A549 (cell line): ENCODE data around the gene UNC93A. TPM values are rescaled to one million over a fixed set of nuclear protein-coding genes. Genes with fewer than 3 reads are reported as not detected.

Source experiments
- ATAC-seq, 2 experiments: fragments of 200-7000 bp in 1 of 2; fragments of >200 bp in 1 of 2; cut with Nextera tagmentation in 1 of 2; cut with Tn5 transposase in 1 of 2; 3 replicates each; pipeline versions ENCODE4 v1.8.0 to v1.9.1; 2018 to 2020; ENCODE audit warnings: mild to moderate bottlenecking in 1 of 2, moderate library complexity in 1 of 2
- CTCF ChIA-PET: fragments of 300-600 bp; sonication (Branson Sonifier 250); formaldehyde crosslinking; extraction: SDS; loops from one replicate; lab custom pipeline; 2021; ENCODE audit warnings: antibody characterized with exemption, inconsistent platforms; lab: Yijun Ruan, JAX
- POLR2A ChIA-PET: fragments of 350-600 bp; formaldehyde crosslinking; extraction: SDS; loops from one replicate; lab custom pipeline; 2021; ENCODE audit warnings: antibody characterized with exemption, inconsistent platforms; lab: Yijun Ruan, JAX
- DNase-seq, 2 experiments: peaks; one replicate each; pipeline versions ENCODE4 v3.0.0 to v3.0.0-alpha.2; 2011 to 2016; ENCODE audit warnings: low read depth in 1 of 2, low spot score in 1 of 2
- FAIRE-seq: peaks from 2 replicates; lab custom pipeline; 2011; peaks lifted over from hg19 to GRCh38; lab: Jason Lieb, UNC
- H3K27ac ChIP-seq, 2 experiments: fragments of >200 bp; sonication (Bioruptor Twin); formaldehyde crosslinking; 3 replicates each; pipeline ENCODE4 v1.5.1; 2016 to 2017
- H3K4me1 ChIP-seq: fragments of >200 bp; sonication (Bioruptor Twin); formaldehyde crosslinking; 3 replicates; pipeline ENCODE4 v1.6.1; 2016
- H3K4me2 ChIP-seq: fragments of >200 bp; sonication (Bioruptor Twin); formaldehyde crosslinking; 3 replicates; pipeline ENCODE4 v1.6.1; 2016
- H3K4me3 ChIP-seq: fragments of >200 bp; sonication (Bioruptor Twin); formaldehyde crosslinking; 3 replicates; pipeline ENCODE4 v1.5.1; 2016
- H3K9me3 ChIP-seq: fragments of >200 bp; sonication (Bioruptor Twin); formaldehyde crosslinking; 3 replicates; pipeline ENCODE4 v1.6.1; 2016
- CBX8 ChIP-seq: fragments of 200-600 bp; sonication (generic); IDR thresholded peaks from 2 replicates; pipeline ENCODE4 v1.6.1; 2016
- CEBPB ChIP-seq, 2 experiments: fragments of >200 bp in 1 of 2; sonication (Bioruptor Twin) in 1 of 2; formaldehyde crosslinking in 1 of 2; IDR thresholded peaks; 2 replicates each; pipeline ENCODE4 v1.6.1; 2012 to 2016
- EP300 ChIP-seq, 2 experiments: fragments of >200 bp; sonication (Bioruptor Twin); formaldehyde crosslinking; IDR thresholded peaks; 2 replicates in 1 of 2; 3 replicates in 1 of 2; pipeline ENCODE4 v1.6.1; 2016 to 2017
- FOSB ChIP-seq: fragments of 250-450 bp; sonication (Bioruptor Pico); IDR thresholded peaks from 2 replicates; pipeline ENCODE4 v1.5.0; 2020; ENCODE audit warnings: mild to moderate bottlenecking, moderate library complexity
- FOSL2 ChIP-seq, 2 experiments: fragments of 450-650 bp in 1 of 2; fragments of >200 bp in 1 of 2; sonication (Bioruptor Twin) in 1 of 2; formaldehyde crosslinking; IDR thresholded peaks; 2 replicates each; pipeline versions ENCODE4 v1.5.0 to v1.6.1; 2016 to 2020; ENCODE audit warnings: mild to moderate bottlenecking in 1 of 2, moderate library complexity in 1 of 2
- GATA3 ChIP-seq: IDR thresholded peaks from 2 replicates; pipeline ENCODE4 v1.6.1; 2012; ENCODE audit warnings: borderline replicate concordance
- HOXA7 ChIP-seq: fragments of 250-450 bp; sonication (Bioruptor Pico); IDR thresholded peaks from 2 replicates; pipeline ENCODE4 v1.5.0; 2020; ENCODE audit warnings: mild to moderate bottlenecking, moderate library complexity
- HOXB13 ChIP-seq: fragments of 250-450 bp; sonication (Bioruptor Pico); IDR thresholded peaks from 2 replicates; pipeline ENCODE4 v1.5.0; 2020; ENCODE audit warnings: low read depth, mild to moderate bottlenecking, moderate library complexity
- HOXB5 ChIP-seq: fragments of 250-450 bp; sonication (Bioruptor Pico); IDR thresholded peaks from 2 replicates; pipeline ENCODE4 v1.5.0; 2020; ENCODE audit warnings: mild to moderate bottlenecking, moderate library complexity
- JUN ChIP-seq, 2 experiments: fragments of >200 bp; sonication (Bioruptor Twin); formaldehyde crosslinking; IDR thresholded peaks; 2 replicates in 1 of 2; 3 replicates in 1 of 2; pipeline ENCODE4 v1.6.1; 2016 to 2017
- JUNB ChIP-seq: fragments of >200 bp; sonication (Bioruptor Twin); formaldehyde crosslinking; IDR thresholded peaks from 2 replicates; pipeline ENCODE4 v1.6.1; 2016
- KDM1A ChIP-seq: fragments of 200-600 bp; sonication (generic); IDR thresholded peaks from 2 replicates; pipeline ENCODE4 v1.6.1; 2016; ENCODE audit warnings: low read depth, mild to moderate bottlenecking
- KDM5A ChIP-seq: fragments of 200-600 bp; sonication (generic); IDR thresholded peaks from 2 replicates; pipeline ENCODE4 v1.6.1; 2016; ENCODE audit warnings: antibody characterized with exemption, mild to moderate bottlenecking
- MAFK ChIP-seq: fragments of 450-650 bp; IDR thresholded peaks from 2 replicates; pipeline ENCODE4 v1.6.1; 2014; ENCODE audit not compliant: partially characterized antibody
- NFE2L2 ChIP-seq: fragments of 150-350 bp; conservative IDR thresholded peaks from 2 replicates; pipeline ENCODE4 v1.6.1; 2014; ENCODE audit warnings: low read length
- NPAS2 ChIP-seq: fragments of 250-450 bp; sonication (Bioruptor Pico); IDR thresholded peaks from 2 replicates; pipeline ENCODE4 v1.8.0; 2022; ENCODE audit warnings: mild to moderate bottlenecking, moderate library complexity, borderline replicate concordance
- PHF8 ChIP-seq: fragments of 200-600 bp; sonication (generic); IDR thresholded peaks from 2 replicates; pipeline ENCODE4 v1.6.1; 2016; ENCODE audit warnings: low read depth, mild to moderate bottlenecking, antibody characterized with exemption, moderate library complexity, borderline replicate concordance
- RCOR1 ChIP-seq: fragments of 150-350 bp; IDR thresholded peaks from 2 replicates; pipeline ENCODE4 v1.6.1; 2014; ENCODE audit warnings: antibody characterized with exemption, low read length, low read depth
- SMC3 ChIP-seq: fragments of >200 bp; sonication (Bioruptor Twin); formaldehyde crosslinking; IDR thresholded peaks from 3 replicates; pipeline ENCODE4 v1.6.1; 2018; ENCODE audit warnings: inconsistent platforms
- SREBF2 ChIP-seq: fragments of 450-650 bp; IDR thresholded peaks from 2 replicates; pipeline ENCODE4 v1.6.1; 2014; ENCODE audit warnings: mild to moderate bottlenecking, moderate library complexity
- ZC3H11A ChIP-seq: fragments of 450-650 bp; IDR thresholded peaks from 2 replicates; pipeline ENCODE4 v1.6.1; 2014; ENCODE audit warnings: antibody characterized with exemption, mild to moderate bottlenecking
- ZNF302 ChIP-seq: fragments of 250-450 bp; sonication (Bioruptor Pico); IDR thresholded peaks from 2 replicates; pipeline ENCODE4 v1.9.0; 2021; ENCODE audit warnings: inconsistent platforms, mild to moderate bottlenecking, moderate library complexity
- ZSCAN20 ChIP-seq: fragments of 250-450 bp; sonication (Bioruptor Pico); IDR thresholded peaks from 2 replicates; pipeline ENCODE4 v1.8.0; 2022; ENCODE audit warnings: mild to moderate bottlenecking, moderate library complexity
- WGBS: methylation state at CpG from one replicate; pipeline ENCODE4 v1.1.6; 2017; ENCODE audit errors: missing lambda C conversion rate; 5-methylcytosine and 5-hydroxymethylcytosine counted together
- polyA plus RNA-seq, 4 experiments: library from polyadenylated mRNA; depleted of rRNA in 3 of 4; stranded (reverse); fragments of >200 nt; fragmentation: RNase III in 1 of 4; extraction: RNeasy Plus Mini Kit Qiagen cat#74134 plus additional on column Dnase treatment in 1 of 4; gene quantifications; 2 replicates in 3 of 4; 3 replicates in 1 of 4; pipeline ENCODE4 v1.2.3, GENCODE V29; 2011 to 2017
- TF ChIP-seq, protein P1 (sequence below): fragments of >200 bp; sonication (Bioruptor Twin); formaldehyde crosslinking; IDR thresholded peaks from 2 replicates; pipeline ENCODE4 v1.6.1; 2016
- TF ChIP-seq, protein P2 (sequence below): fragments of 250-450 bp; sonication (Bioruptor Pico); IDR thresholded peaks from 2 replicates; pipeline ENCODE4 v1.5.0; 2021; ENCODE audit warnings: mild to moderate bottlenecking, moderate library complexity, borderline replicate concordance
- TF ChIP-seq, protein P3 (sequence below): IDR thresholded peaks from 2 replicates; pipeline ENCODE4 v1.6.1; 2012

The UNC93A gene
- polyA plus RNA-seq, 2 of the 4 experiments (the other 2 are of a cell fraction): not detected

DNA sequence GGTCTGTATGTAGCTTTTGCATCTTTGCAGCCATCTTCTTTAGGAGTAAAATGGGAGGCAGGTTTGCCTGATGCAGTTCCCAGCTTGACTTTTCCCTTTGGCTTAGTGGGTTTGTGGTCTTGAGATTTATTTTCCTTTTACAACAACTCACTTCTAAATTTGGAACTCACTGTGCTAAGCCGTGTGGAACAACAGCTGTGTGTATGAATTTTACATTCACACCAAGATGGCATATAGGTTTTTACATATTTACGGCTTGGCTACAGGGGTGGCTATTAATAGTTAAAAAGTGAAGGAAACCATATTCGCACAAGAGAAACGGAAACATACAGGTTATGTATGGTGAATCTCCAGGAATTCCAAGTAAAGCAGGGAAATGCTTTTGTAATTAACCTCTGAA, 36.3 kb downstream of the UNC93A start:
- ATAC-seq (no peak), DNase-seq (no peak), FAIRE-seq (no peak)
- Histone ChIP-seq H3K4me2 (no peak overlapping the region), H3K4me1 (no peaks in the 10 kb centered on the region), H3K9me3 (no peaks in the 10 kb centered on the region), H3K27ac (no peak overlapping the region), H3K4me3 (no peak overlapping the region)
- ChIA-PET POLR2A (no interaction called here), CTCF (interaction anchor here (2.2 kb wide), 1 partner anchor 24 kb away, joined by 8 read pairs; no protein-coding TSS in a partner anchor)
- TF ChIP-seq HOXA7 (CRISPR knock-in tag): no peak
- TF ChIP-seq, protein P1, sequence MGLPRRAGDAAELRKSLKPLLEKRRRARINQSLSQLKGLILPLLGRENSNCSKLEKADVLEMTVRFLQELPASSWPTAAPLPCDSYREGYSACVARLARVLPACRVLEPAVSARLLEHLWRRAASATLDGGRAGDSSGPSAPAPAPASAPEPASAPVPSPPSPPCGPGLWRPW: no peak
- no peak for TF ChIP-seq NPAS2 (CRISPR knock-in tag)
- TF ChIP-seq SMC3: no peak
- TF ChIP-seq PHF8: no peak
- TF ChIP-seq FOSB: no peak
- TF ChIP-seq, protein P2, sequence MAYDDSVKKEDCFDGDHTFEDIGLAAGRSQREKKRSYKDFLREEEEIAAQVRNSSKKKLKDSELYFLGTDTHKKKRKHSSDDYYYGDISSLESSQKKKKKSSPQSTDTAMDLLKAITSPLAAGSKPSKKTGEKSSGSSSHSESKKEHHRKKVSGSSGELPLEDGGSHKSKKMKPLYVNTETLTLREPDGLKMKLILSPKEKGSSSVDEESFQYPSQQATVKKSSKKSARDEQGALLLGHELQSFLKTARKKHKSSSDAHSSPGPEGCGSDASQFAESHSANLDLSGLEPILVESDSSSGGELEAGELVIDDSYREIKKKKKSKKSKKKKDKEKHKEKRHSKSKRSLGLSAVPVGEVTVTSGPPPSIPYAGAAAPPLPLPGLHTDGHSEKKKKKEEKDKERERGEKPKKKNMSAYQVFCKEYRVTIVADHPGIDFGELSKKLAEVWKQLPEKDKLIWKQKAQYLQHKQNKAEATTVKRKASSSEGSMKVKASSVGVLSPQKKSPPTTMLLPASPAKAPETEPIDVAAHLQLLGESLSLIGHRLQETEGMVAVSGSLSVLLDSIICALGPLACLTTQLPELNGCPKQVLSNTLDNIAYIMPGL (CRISPR knock-in tag): no peak
- TF ChIP-seq JUNB: no peak
- no peak for TF ChIP-seq CBX8
- TF ChIP-seq MAFK: no peak
- no peak for TF ChIP-seq SREBF2
- no peak for TF ChIP-seq CEBPB (IDR thresholded peaks at IDR 0.05)
- TF ChIP-seq ZSCAN20 (CRISPR knock-in tag): no peak
- TF ChIP-seq FOSL2 (IDR thresholded peaks at IDR 0.05): no peak
- no peak for TF ChIP-seq FOSL2 (CRISPR knock-in tag; IDR thresholded peaks at IDR 0.05)
- TF ChIP-seq KDM5A: no peak
- WGBS: 75% methylated on average over 4 of the region's 4 CpGs

DNA sequence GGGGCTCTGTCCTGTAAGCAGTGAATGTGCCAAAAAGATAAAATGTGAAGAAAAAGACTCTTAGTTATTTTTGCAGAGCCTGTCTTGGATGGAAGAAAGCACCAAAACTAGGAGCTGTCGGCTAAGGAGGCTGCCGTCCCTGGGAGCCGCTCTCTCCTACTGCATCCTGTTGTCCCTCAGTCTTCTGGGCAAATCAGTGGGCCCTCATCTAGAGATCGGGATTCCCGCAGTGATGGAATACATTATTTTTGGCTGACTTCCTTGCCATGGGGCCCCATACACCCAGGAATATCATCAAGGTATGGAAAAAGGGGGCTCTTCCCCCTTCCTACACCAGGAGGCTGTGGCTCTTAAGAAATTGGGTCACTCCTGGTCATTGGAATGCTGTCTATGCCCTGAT, 37.0 kb downstream of the UNC93A start:
- ATAC-seq (no peak), FAIRE-seq (no peak), DNase-seq (no peak)
- no peaks in the 10 kb centered on the region for H3K4me1 ChIP-seq
- ChIA-PET CTCF (interaction anchor here (2.2 kb wide), 1 partner anchor 24 kb away, joined by 8 read pairs; no protein-coding TSS in a partner anchor), POLR2A (no interaction called here)
- TF ChIP-seq, protein P3, sequence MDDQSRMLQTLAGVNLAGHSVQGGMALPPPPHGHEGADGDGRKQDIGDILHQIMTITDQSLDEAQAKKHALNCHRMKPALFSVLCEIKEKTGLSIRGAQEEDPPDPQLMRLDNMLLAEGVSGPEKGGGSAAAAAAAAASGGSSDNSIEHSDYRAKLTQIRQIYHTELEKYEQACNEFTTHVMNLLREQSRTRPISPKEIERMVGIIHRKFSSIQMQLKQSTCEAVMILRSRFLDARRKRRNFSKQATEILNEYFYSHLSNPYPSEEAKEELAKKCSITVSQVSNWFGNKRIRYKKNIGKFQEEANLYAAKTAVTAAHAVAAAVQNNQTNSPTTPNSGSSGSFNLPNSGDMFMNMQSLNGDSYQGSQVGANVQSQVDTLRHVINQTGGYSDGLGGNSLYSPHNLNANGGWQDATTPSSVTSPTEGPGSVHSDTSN: no peak
- TF ChIP-seq SREBF2 (no peak), GATA3 (no peak), ZNF302 (CRISPR knock-in tag) (no peak), RCOR1 (no peak), HOXA7 (CRISPR knock-in tag) (no peak), HOXB13 (CRISPR knock-in tag) (no peak), HOXB5 (no peak), ZC3H11A (no peak), JUN (IDR thresholded peaks at IDR 0.05) (no peak), KDM1A (no peak), PHF8 (no peak), EP300 (IDR thresholded peaks at IDR 0.05) (no peak), MAFK (no peak), NFE2L2 (no peak)
- H3K4me3 ChIP-seq: no peak overlapping the region
- no peak overlapping the region for H3K27ac ChIP-seq
- H3K4me2 ChIP-seq: no peak overlapping the region
- no peaks in the 10 kb centered on the region for H3K9me3 ChIP-seq
- WGBS: 83% methylated on average over 5 of the region's 5 CpGs
